Esophagus muscularis mucosa (tissue), 4 donors: ENCODE data around the gene LCN1. TPM values are rescaled to one million over a fixed set of nuclear protein-coding genes. Genes with fewer than 3 reads are reported as not detected.

Source experiments
- DNase-seq: peaks from one replicate; pipeline ENCODE4 v3.0.0-alpha.2; 2017; ENCODE audit errors: extremely low spot score
- H3K27ac ChIP-seq, 4 donors: fragments of 200-600 bp; sonication (generic); replicated peaks in 1 of 4; 1 replicate in 3 of 4; 2 replicates in 1 of 4; pipeline ENCODE4 v1.5.1; 2016 to 2019; ENCODE audit warnings: mild to moderate bottlenecking in 1 of 4
- H3K27me3 ChIP-seq, 4 donors: fragments of 200-600 bp; sonication (generic); one replicate each; pipeline versions ENCODE4 v1.5.1 to v1.6.0; 2016 to 2019
- H3K36me3 ChIP-seq, 4 donors: fragments of 200-600 bp; sonication (generic); one replicate each; pipeline ENCODE4 v1.5.1; 2016 to 2019
- H3K4me1 ChIP-seq, 4 donors: fragments of 200-600 bp; sonication (generic); one replicate each; pipeline ENCODE4 v1.5.1; 2016 to 2019
- H3K4me3 ChIP-seq, 4 donors: fragments of 200-600 bp; sonication (generic); 1 replicate in 2 of 4; 2 replicates in 2 of 4; pipeline ENCODE4 v1.5.1; 2016 to 2019; ENCODE audit warnings: mild to moderate bottlenecking in 4 of 4, moderate library complexity in 1 of 4
- H3K9me3 ChIP-seq, 4 donors: fragments of 200-600 bp; sonication (generic); 1 replicate in 3 of 4; 2 replicates in 1 of 4; pipeline ENCODE4 v1.5.1; 2016 to 2019
- CTCF ChIP-seq, 3 experiments: fragments of 200-600 bp in 2 of 3; fragments of 450-650 bp in 1 of 3; sonication (generic) in 2 of 3; IDR thresholded peaks; one replicate each; pipeline ENCODE4 v1.5.1; 2017 to 2019; ENCODE audit warnings: antibody characterized with exemption in 3 of 3, mild to moderate bottlenecking in 2 of 3, moderate library complexity in 1 of 3
- EP300 ChIP-seq: sonication (generic); formaldehyde crosslinking; IDR thresholded peaks from one replicate; pipeline ENCODE4 v1.6.1; 2017; ENCODE audit warnings: antibody characterized with exemption
- POLR2A ChIP-seq: fragments of 450-650 bp; IDR thresholded peaks from one replicate; pipeline ENCODE4 v1.6.1; 2017; ENCODE audit warnings: antibody characterized with exemption, moderate library complexity, mild to moderate bottlenecking, low read depth
- POLR2AphosphoS5 ChIP-seq, 2 donors: sonication (generic); formaldehyde crosslinking; IDR thresholded peaks; one replicate each; pipeline ENCODE4 v1.6.1; 2017; ENCODE audit warnings: antibody characterized with exemption in 2 of 2
- WGBS: methylation state at CpG from one replicate; pipeline ENCODE4 v1.1.5; 2018; 5-methylcytosine and 5-hydroxymethylcytosine counted together
- intact Hi-C: fragments of 100-400 bp; cut with DNase I; formaldehyde crosslinking; loops from one replicate; pipeline ENCODE4 v1.15.1; 2023
- total RNA-seq, 4 donors: library from RNA; depleted of rRNA; stranded (reverse); fragments of >200 nt; gene quantifications; one replicate each; pipeline versions ENCODE4 v1.1.0 to v1.2.1, GENCODE V29; 2016

Gene LCN1
- total RNA-seq, 4 donors from 2014 or later, result not detected

- Histone ChIP-seq H3K27ac (no peak overlapping the region), H3K27me3 (peaks cover 0 to 83% (median 0%) of the 10 kb centered on the region in 4 donors), H3K9me3 (peaks cover 0 to 21% (median 5%) of the 10 kb centered on the region in 4 donors), H3K4me1 (no peaks in the 10 kb centered on the region), H3K36me3 (no peaks in the 10 kb centered on the region), H3K4me3 (no peak overlapping the region)
- intact Hi-C loops, result no loop called here
- TF ChIP-seq POLR2AphosphoS5 (IDR thresholded peaks at IDR 0.05) (no peak), EP300 (no peak), POLR2A (no peak), CTCF (IDR thresholded peaks at IDR 0.05) (no peak)
- WGBS, result 68% methylated on average over 6 of the region's 9 CpGs
- DNase-seq, result no peak
Measured at GRCh38 chr9:135565141-135565628, 43.9 kb downstream of the LCN1 start.

DNA sequence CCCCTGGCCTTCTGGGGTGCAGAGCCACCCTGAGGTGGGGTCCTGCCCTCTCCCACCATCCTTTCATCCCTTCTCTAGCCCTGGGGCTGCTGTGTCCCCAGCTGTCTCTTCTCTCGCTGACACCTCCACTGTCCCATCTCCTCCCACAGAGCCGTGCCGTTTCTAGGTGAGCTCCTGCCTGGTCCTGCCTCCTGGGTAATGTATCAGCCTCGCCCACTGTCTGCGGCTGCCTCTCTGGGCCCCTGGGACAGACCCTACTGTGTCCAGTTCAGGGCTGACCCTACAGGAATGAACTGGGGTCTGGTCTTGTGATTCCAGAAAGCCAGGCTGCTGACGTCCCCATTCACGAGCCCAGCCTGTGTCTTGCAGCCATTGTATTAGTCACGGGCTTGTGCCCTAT lies 44.4 kb downstream of the LCN1 start:
- no peak for DNase-seq
- intact Hi-C loops, result no loop called here
- Histone ChIP-seq H3K4me1 (no peaks in the 10 kb centered on the region), H3K9me3 (peaks cover 0 to 21% (median 5%) of the 10 kb centered on the region in 4 donors), H3K27me3 (peaks cover 0 to 80% (median 0%) of the 10 kb centered on the region in 4 donors), H3K27ac (no peak overlapping the region), H3K36me3 (no peaks in the 10 kb centered on the region), H3K4me3 (no peak overlapping the region)
- TF ChIP-seq EP300, result no peak
- no peak for TF ChIP-seq CTCF (IDR thresholded peaks at IDR 0.05)
- TF ChIP-seq POLR2A, result no peak
- no peak for TF ChIP-seq POLR2AphosphoS5 (IDR thresholded peaks at IDR 0.05)
- WGBS, result 35% methylated on average over 5 of the region's 8 CpGs

GRCh38 chr9:135566552-135566951 lies 45.3 kb downstream of the LCN1 start:
- Histone ChIP-seq H3K36me3 (no peaks in the 10 kb centered on the region), H3K4me3 (no peak overlapping the region), H3K27me3 (peaks cover 0 to 71% (median 0%) of the 10 kb centered on the region in 4 donors), H3K4me1 (no peaks in the 10 kb centered on the region), H3K27ac (no peak overlapping the region), H3K9me3 (peaks cover 0 to 18% (median 5%) of the 10 kb centered on the region in 4 donors)
- intact Hi-C loops, result no loop called here
- no peak for DNase-seq
- 62% methylated on average over 9 of the region's 10 CpGs for WGBS
- no peak for TF ChIP-seq POLR2AphosphoS5 (IDR thresholded peaks at IDR 0.05)

DNA sequence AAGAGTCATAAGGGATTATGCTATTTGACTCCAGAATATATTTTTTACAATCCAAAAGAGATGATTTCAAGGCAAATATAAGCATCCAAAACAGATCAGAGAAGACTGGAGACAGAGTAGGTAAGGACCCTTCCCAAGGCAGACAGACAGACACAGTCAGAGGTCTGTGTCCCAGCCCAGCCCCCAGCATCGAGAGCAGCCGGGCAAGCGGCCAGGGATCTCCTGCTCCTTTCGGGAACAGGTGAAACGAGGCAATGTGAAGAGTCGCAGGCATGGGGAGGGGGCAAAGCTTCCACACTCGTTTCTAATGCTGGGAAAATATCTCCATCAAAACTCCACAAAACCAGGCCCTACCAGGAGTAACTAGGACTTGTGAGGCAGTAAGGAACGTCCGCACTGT lies 46.1 kb downstream of the LCN1 start:
- Histone ChIP-seq H3K27ac (no peak overlapping the region), H3K27me3 (peaks cover 0 to 63% (median 0%) of the 10 kb centered on the region in 4 donors), H3K9me3 (peaks cover 0 to 10% (median 5%) of the 10 kb centered on the region in 4 donors), H3K4me1 (no peaks in the 10 kb centered on the region), H3K36me3 (no peaks in the 10 kb centered on the region), H3K4me3 (no peak overlapping the region)
- WGBS, result 61% methylated on average over 9 of the region's 9 CpGs
- TF ChIP-seq POLR2AphosphoS5 (IDR thresholded peaks at IDR 0.05), result no peak
- no peak for TF ChIP-seq POLR2A
- TF ChIP-seq EP300, result no peak
- TF ChIP-seq CTCF (IDR thresholded peaks at IDR 0.05), result no peak
- intact Hi-C loops, result no loop called here
- no peak for DNase-seq

- intact Hi-C loops, result no loop called here
- DNase-seq, result no peak
- Histone ChIP-seq H3K4me1 (no peaks in the 10 kb centered on the region), H3K27ac (no peak overlapping the region), H3K27me3 (peaks cover 0 to 61% (median 0%) of the 10 kb centered on the region in 4 donors), H3K36me3 (no peaks in the 10 kb centered on the region), H3K9me3 (peaks cover 0 to 10% (median 5%) of the 10 kb centered on the region in 4 donors), H3K4me3 (no peak overlapping the region)
- TF ChIP-seq POLR2AphosphoS5 (IDR thresholded peaks at IDR 0.05) (no peak), CTCF (IDR thresholded peaks at IDR 0.05) (no peak), EP300 (no peak), POLR2A (no peak)
- WGBS, result 87% methylated on average over 6 of the region's 6 CpGs
Measured at GRCh38 chr9:135568026-135568425, 46.8 kb downstream of the LCN1 start.
